ENCODE data around the gene LGMN. TPM values are rescaled to one million over a fixed set of nuclear protein-coding genes. Genes with fewer than 3 reads are reported as not detected.
"Not testable (repeated sequence)": the region's sequence is repeated elsewhere in the genome, so short reads cannot be mapped to it uniquely, and the experiment has no call there.

The LGMN gene
- total and polyA plus RNA-seq, 2 donors, result 109 to 230 TPM

DNA sequence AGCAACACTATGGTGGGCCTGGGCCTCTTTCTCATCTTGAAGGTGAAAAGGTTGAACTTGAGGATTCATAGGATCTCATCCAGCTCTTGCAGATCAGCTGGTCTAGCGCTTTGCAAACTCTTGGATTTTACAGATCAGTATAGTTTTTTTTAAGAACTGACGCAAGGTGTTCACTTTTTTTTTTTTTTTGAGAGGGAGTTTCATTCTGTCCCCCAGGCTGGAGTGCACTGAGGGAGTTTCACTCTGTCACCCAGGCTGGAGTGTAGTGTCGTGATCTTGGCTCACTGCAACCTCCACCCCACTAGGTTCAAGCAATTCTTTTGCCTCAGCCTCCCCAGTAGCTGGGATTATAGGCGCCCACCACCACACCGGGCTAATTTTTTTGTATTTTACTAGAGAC, 20.4 kb upstream of the LGMN start:
- Histone ChIP-seq H3K4me1 (ENCODE audit: control insufficient read depth in 2 of 2, insufficient read depth in 2 of 2, low read length in 2 of 2) (peaks cover 0 to 5% of the 10 kb centered on the region in 2 donors), H3K4me3 (ENCODE audit: low read length in 2 of 2) (no peak overlapping the region), H3K9me3 (ENCODE audit: control insufficient read depth in 2 of 2, insufficient read depth in 1 of 2, low read length in 1 of 2) (no peaks in the 10 kb centered on the region), H3K27ac (ENCODE audit: low read depth in 1 of 2, low read length in 1 of 2) (peak overlapping the region in 1 of 2 donors; percentile 51), H3K36me3 (ENCODE audit: control insufficient read depth in 2 of 2, insufficient read depth in 2 of 2, low read length in 1 of 2) (no peaks in the 10 kb centered on the region), H3K27me3 (ENCODE audit: control insufficient read depth in 2 of 2, insufficient read depth in 1 of 2, low read length in 1 of 2) (no peaks in the 10 kb centered on the region)
- no peak for DNase-seq (ENCODE audit: low read depth in 6 of 9, low spot score in 9 of 9)
- 95% methylated on average over 5 of the region's 5 CpGs for WGBS

DNA sequence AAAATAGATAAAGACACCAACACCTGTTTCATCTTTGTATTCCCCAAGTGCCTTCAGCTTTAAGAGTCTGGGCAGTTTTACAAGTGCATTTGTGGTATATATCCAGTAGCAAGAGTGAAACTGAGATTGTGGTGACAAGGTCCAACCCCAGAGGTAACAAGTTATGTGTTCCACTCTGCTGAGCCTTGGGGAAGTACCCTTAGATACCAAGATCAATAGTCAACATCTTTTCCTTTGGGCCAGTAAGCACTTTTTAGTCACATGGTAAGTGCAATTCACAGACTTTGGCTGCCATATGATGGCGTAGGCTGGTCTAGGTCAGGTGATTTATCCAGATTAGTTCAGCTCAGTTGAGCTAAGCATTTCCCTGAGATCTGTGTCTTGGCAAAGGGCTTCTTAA, 19.8 kb upstream of the LGMN start:
- not testable (repeated sequence) for H3K27me3 ChIP-seq (ENCODE audit: control insufficient read depth in 2 of 2, insufficient read depth in 1 of 2, low read length in 1 of 2); H3K27ac ChIP-seq (ENCODE audit: low read depth in 1 of 2, low read length in 1 of 2); H3K9me3 ChIP-seq (ENCODE audit: control insufficient read depth in 2 of 2, insufficient read depth in 1 of 2, low read length in 1 of 2); DNase-seq (ENCODE audit: low read depth in 6 of 9, low spot score in 9 of 9); H3K4me3 ChIP-seq (ENCODE audit: low read length in 2 of 2); H3K4me1 ChIP-seq (ENCODE audit: control insufficient read depth in 2 of 2, insufficient read depth in 2 of 2, low read length in 2 of 2); H3K36me3 ChIP-seq (ENCODE audit: control insufficient read depth in 2 of 2, insufficient read depth in 2 of 2, low read length in 1 of 2)
- WGBS, result 50% methylated on average over 1 of the region's 1 CpG

DNA sequence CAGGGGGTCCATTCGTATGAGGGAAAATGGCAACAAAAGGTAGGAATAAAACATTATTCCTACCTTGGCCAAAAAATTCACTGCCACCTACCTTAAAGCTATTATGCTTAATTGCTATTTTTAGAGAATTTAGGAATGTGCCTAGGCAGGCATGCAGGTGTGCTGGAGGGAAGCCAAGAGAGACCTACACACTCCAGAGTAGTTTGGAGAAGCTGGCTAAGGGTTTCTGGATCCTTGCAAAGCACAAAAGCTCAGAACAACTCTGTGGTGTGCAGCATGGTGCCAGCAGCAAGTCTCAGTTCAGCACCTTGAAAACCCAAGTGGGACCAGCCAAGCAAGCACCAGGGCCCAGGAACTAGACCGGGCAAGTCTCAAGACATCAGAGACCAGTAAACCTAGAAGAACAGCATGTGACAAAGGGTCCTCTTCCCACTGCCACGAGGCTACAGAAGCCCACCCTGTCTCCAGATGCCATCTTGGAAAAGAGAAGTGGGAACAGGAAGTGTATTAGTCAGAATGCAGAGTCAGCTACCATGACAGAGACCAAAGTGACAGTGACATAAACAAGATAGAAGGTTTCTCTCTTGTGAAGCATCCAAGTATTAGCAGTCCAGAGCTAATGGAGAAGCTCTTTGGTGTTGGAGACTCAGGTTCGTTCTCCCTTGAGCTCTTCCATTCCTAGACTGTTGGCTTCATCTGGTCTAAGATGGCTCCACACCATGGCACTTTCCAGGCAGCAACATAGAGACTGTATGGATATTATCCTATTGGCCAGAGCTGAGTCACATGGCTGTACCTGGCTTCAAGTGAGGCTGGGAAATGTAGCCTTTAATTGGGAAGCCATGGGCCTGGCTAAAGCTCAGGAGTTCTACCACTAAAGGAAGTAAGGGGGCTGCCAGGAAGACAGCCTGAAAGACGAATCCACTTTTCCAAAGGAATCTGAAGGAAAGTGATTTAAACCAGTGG, 15.5 kb upstream of the LGMN start:
- DNase-seq (ENCODE audit: low read depth in 6 of 9, low spot score in 9 of 9); H3K27ac ChIP-seq (ENCODE audit: low read depth in 1 of 2, low read length in 1 of 2); H3K9me3 ChIP-seq (ENCODE audit: control insufficient read depth in 2 of 2, insufficient read depth in 1 of 2, low read length in 1 of 2); H3K36me3 ChIP-seq (ENCODE audit: control insufficient read depth in 2 of 2, insufficient read depth in 2 of 2, low read length in 1 of 2); H3K4me3 ChIP-seq (ENCODE audit: low read length in 2 of 2); H3K27me3 ChIP-seq (ENCODE audit: control insufficient read depth in 2 of 2, insufficient read depth in 1 of 2, low read length in 1 of 2): not testable (repeated sequence)
- WGBS, result 73% methylated on average over 4 of the region's 5 CpGs
- H3K4me1 ChIP-seq (ENCODE audit: control insufficient read depth in 2 of 2, insufficient read depth in 2 of 2, low read length in 2 of 2), result peaks cover 17 to 38% of the 10 kb centered on the region in 2 donors

DNA sequence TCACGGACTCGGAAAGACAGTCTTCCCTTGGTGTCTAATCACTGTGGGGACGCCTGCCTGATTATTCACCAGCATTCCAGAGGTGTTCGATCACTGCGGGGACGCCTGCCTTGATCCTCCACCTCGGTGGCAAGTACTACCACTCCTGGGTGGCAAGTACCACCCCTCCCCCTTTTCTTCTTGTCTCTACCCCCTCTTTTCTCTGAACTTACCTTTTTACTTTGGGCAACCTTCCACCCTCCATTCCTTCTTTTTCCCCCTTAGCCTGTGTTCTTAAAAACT, 12.0 kb upstream of the LGMN start:
- Histone ChIP-seq H3K4me1 (ENCODE audit: control insufficient read depth in 2 of 2, insufficient read depth in 2 of 2, low read length in 2 of 2) (peaks cover 17 to 48% of the 10 kb centered on the region in 2 donors), H3K27me3 (ENCODE audit: control insufficient read depth in 2 of 2, insufficient read depth in 1 of 2, low read length in 1 of 2) (no peaks in the 10 kb centered on the region), H3K4me3 (ENCODE audit: low read length in 2 of 2) (no peak overlapping the region), H3K36me3 (ENCODE audit: control insufficient read depth in 2 of 2, insufficient read depth in 2 of 2, low read length in 1 of 2) (no peaks in the 10 kb centered on the region), H3K27ac (ENCODE audit: low read depth in 1 of 2, low read length in 1 of 2) (peak overlapping the region in 1 of 2 donors; percentile 92), H3K9me3 (ENCODE audit: control insufficient read depth in 2 of 2, insufficient read depth in 1 of 2, low read length in 1 of 2) (peaks cover 0 to 4% of the 10 kb centered on the region in 2 donors)
- 97% methylated on average over 7 of the region's 7 CpGs for WGBS
- no peak for DNase-seq (ENCODE audit: low read depth in 6 of 9, low spot score in 9 of 9)

DNA sequence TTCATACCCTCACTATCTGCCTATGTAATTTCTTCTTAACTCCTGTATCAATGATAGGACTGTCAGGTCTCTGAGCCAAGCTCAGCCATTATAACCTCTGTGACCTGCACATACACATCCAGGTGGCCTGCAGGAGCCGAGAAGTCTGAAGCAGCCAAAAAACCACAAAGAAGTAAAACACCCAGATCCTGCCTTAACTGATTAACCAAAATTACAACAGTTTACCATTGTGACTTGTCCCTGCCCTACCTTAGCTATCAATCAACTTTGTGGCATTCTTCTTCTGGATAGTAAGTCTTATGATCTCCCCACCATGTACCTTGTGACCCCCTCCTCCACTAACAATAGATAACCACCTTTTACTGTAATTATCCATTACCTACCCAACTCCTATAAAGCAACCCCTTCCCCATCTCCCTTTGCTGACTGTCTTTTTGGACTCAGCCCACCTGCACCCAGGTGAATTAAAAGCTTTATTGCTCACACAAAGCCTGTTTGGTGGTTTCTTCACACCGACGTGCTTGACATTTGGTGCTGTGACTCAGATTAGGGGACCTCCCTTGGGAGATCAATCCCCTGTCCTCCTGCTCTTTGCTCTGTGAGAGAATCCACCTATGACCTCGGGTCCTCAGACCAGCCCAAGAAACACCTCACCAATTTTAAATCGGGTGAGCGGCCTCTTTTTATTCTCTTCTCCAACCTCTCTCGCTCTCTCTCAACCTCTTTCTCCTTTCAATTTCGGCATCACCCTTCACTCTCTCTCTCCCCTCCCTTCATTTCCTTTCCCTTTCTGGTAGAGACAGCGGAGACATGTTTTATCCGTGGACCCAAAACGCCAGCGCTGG, 11.5 kb upstream of the LGMN start:
- Histone ChIP-seq H3K27ac (ENCODE audit: low read depth in 1 of 2, low read length in 1 of 2) (peak overlapping the region; percentile 3 to 92), H3K36me3 (ENCODE audit: control insufficient read depth in 2 of 2, insufficient read depth in 2 of 2, low read length in 1 of 2) (no peaks in the 10 kb centered on the region), H3K27me3 (ENCODE audit: control insufficient read depth in 2 of 2, insufficient read depth in 1 of 2, low read length in 1 of 2) (no peaks in the 10 kb centered on the region), H3K9me3 (ENCODE audit: control insufficient read depth in 2 of 2, insufficient read depth in 1 of 2, low read length in 1 of 2) (peaks cover 0 to 4% of the 10 kb centered on the region in 2 donors), H3K4me3 (ENCODE audit: low read length in 2 of 2) (no peak overlapping the region), H3K4me1 (ENCODE audit: control insufficient read depth in 2 of 2, insufficient read depth in 2 of 2, low read length in 2 of 2) (peaks cover 17 to 50% of the 10 kb centered on the region in 2 donors)
- DNase-seq (ENCODE audit: low read depth in 6 of 9, low spot score in 9 of 9), result peak in 2 of 9 donors; percentile 52 to 79
- 71% methylated on average over 12 of the region's 12 CpGs for WGBS

DNA sequence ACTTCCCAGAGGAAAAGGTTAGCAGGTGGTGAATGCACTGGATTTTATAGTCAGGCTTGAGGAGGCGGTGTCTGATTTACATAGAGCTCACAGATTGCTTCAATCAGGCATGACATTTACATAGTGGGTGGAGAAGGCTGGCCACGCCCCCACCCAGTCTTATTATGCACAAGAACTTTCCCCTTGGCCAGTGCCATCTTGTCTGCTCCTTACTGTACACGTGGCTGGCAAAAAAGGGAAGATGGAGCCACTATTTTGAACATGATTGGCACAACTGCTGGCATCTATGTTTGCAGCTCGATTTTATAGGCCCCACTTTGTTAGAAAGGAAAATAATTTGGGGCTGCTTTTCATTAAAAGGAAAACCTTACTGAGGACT, 10.9 kb upstream of the LGMN start:
- H3K4me1 ChIP-seq (ENCODE audit: control insufficient read depth in 2 of 2, insufficient read depth in 2 of 2, low read length in 2 of 2), result peaks cover 17 to 51% of the 10 kb centered on the region in 2 donors
- H3K36me3 ChIP-seq (ENCODE audit: control insufficient read depth in 2 of 2, insufficient read depth in 2 of 2, low read length in 1 of 2), result no peaks in the 10 kb centered on the region
- no peaks in the 10 kb centered on the region for H3K27me3 ChIP-seq (ENCODE audit: control insufficient read depth in 2 of 2, insufficient read depth in 1 of 2, low read length in 1 of 2)
- WGBS, result 69% methylated on average over 4 of the region's 4 CpGs
- peaks cover 0 to 4% of the 10 kb centered on the region in 2 donors for H3K9me3 ChIP-seq (ENCODE audit: control insufficient read depth in 2 of 2, insufficient read depth in 1 of 2, low read length in 1 of 2)
- H3K4me3 ChIP-seq (ENCODE audit: low read length in 2 of 2), result no peak overlapping the region
- H3K27ac ChIP-seq (ENCODE audit: low read depth in 1 of 2, low read length in 1 of 2), result peak overlapping the region in 1 of 2 donors; percentile 92
- DNase-seq (ENCODE audit: low read depth in 6 of 9, low spot score in 9 of 9), result peak in 3 of 9 donors; percentile 30 to 82 (median 63)

DNA sequence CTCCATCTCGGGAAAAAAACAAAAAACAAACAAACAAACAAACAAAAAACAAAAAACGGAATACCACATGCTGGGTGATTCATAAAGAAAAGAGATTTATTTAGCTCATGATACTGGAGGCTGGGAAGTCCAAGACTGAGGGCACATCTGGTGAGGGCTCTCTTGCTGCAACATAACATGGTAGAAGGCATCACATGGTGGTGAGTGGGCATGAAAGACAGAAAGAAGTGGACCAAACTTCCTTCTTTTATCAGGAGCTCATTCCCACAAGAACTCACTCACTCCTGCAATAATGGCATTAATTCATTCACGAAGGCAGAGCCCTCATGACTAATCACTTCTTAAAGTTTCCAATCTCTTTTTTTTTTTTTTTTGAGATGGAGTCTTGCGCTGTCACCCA, 8.0 kb upstream of the LGMN start:
- no peaks in the 10 kb centered on the region for H3K36me3 ChIP-seq (ENCODE audit: control insufficient read depth in 2 of 2, insufficient read depth in 2 of 2, low read length in 1 of 2)
- H3K4me1 ChIP-seq (ENCODE audit: control insufficient read depth in 2 of 2, insufficient read depth in 2 of 2, low read length in 2 of 2), result peaks cover 22 to 54% of the 10 kb centered on the region in 2 donors
- DNase-seq (ENCODE audit: low read depth in 6 of 9, low spot score in 9 of 9), result no peak
- no peak overlapping the region for H3K4me3 ChIP-seq (ENCODE audit: low read length in 2 of 2)
- no peak overlapping the region for H3K27ac ChIP-seq (ENCODE audit: low read depth in 1 of 2, low read length in 1 of 2)
- WGBS, result 96% methylated on average over 4 of the region's 4 CpGs
- H3K27me3 ChIP-seq (ENCODE audit: control insufficient read depth in 2 of 2, insufficient read depth in 1 of 2, low read length in 1 of 2), result no peaks in the 10 kb centered on the region
- peaks cover 0 to 4% of the 10 kb centered on the region in 2 donors for H3K9me3 ChIP-seq (ENCODE audit: control insufficient read depth in 2 of 2, insufficient read depth in 1 of 2, low read length in 1 of 2)

DNA sequence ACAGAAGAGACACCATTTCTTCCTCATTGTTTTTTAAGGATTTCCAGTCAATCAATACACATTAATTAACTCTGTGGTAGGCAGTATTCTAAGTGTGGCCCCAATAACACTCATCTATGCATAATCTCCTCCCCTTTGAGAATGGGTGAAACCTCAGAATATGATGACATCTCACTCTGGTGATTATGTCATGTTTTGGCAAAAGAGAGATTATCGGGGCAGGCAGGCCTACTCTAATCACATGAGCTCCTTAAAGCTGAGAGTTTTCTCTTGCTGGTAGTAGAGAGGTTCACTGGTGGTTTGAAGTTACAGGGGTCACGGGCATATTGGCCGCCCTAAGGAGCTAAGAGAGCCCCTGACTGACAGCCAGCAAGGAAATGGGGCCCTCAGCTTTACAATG, 7.1 kb upstream of the LGMN start:
- Histone ChIP-seq H3K36me3 (ENCODE audit: control insufficient read depth in 2 of 2, insufficient read depth in 2 of 2, low read length in 1 of 2) (no peaks in the 10 kb centered on the region), H3K4me1 (ENCODE audit: control insufficient read depth in 2 of 2, insufficient read depth in 2 of 2, low read length in 2 of 2) (peaks cover 24 to 54% of the 10 kb centered on the region in 2 donors), H3K27me3 (ENCODE audit: control insufficient read depth in 2 of 2, insufficient read depth in 1 of 2, low read length in 1 of 2) (no peaks in the 10 kb centered on the region), H3K27ac (ENCODE audit: low read depth in 1 of 2, low read length in 1 of 2) (no peak overlapping the region), H3K9me3 (ENCODE audit: control insufficient read depth in 2 of 2, insufficient read depth in 1 of 2, low read length in 1 of 2) (peaks cover 0 to 6% of the 10 kb centered on the region in 2 donors), H3K4me3 (ENCODE audit: low read length in 2 of 2) (no peak overlapping the region)
- DNase-seq (ENCODE audit: low read depth in 6 of 9, low spot score in 9 of 9), result no peak
- 97% methylated on average over 3 of the region's 3 CpGs for WGBS

DNA sequence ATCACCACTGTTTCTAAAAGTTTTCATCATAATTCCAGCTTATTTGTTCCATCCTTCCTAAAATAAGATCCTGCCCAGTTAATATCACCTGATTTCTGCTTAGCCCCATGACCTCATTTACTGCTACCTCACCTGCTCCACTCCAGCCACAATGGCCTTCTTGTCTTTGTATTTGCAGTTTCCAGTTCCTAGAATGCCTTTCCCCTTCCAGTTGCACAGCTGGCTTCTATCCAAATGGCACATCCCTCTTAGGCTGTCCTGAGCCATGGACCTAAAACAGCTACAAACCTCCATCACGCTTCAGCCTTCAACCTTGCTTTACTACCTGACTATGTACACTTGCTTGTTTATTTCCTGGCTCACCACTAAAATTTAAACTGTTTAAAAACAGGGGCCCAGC, 6.5 kb upstream of the LGMN start:
- no peak overlapping the region for H3K27ac ChIP-seq (ENCODE audit: low read depth in 1 of 2, low read length in 1 of 2)
- DNase-seq (ENCODE audit: low read depth in 6 of 9, low spot score in 9 of 9), result no peak

More for the DNA sequence above, 6.5 kb upstream of the LGMN start:
- Histone ChIP-seq H3K9me3 (ENCODE audit: control insufficient read depth in 2 of 2, insufficient read depth in 1 of 2, low read length in 1 of 2) (peaks cover 0 to 11% of the 10 kb centered on the region in 2 donors), H3K4me3 (ENCODE audit: low read length in 2 of 2) (no peak overlapping the region), H3K36me3 (ENCODE audit: control insufficient read depth in 2 of 2, insufficient read depth in 2 of 2, low read length in 1 of 2) (no peaks in the 10 kb centered on the region), H3K27me3 (ENCODE audit: control insufficient read depth in 2 of 2, insufficient read depth in 1 of 2, low read length in 1 of 2) (no peaks in the 10 kb centered on the region), H3K4me1 (ENCODE audit: control insufficient read depth in 2 of 2, insufficient read depth in 2 of 2, low read length in 2 of 2) (peaks cover 20 to 53% of the 10 kb centered on the region in 2 donors)
- 95% methylated on average over 1 of the region's 1 CpG for WGBS
